GM12891 (cell line): ENCODE measurements around the gene SPATA33.
"Not testable (repeated sequence)": the region's sequence is repeated elsewhere in the genome, so short reads cannot be mapped to it uniquely, and the experiment has no call there.

ENCODE experiments used
- DNase-seq: peaks from one replicate; pipeline ENCODE4 v3.0.0; 2011; ENCODE audit warnings: low spot score; ENCODE audit not compliant: insufficient read length
- FAIRE-seq: peaks from 2 replicates; lab custom pipeline; 2011; peaks lifted over from hg19 to GRCh38; lab: Jason Lieb, UNC
- PAX5 ChIP-seq: IDR thresholded peaks from 2 replicates; pipeline ENCODE4 v1.6.1; 2011; ENCODE audit warnings: low read length, moderate library complexity, mild to moderate bottlenecking; ENCODE audit not compliant: insufficient read depth, severe bottlenecking
- POLR2A ChIP-seq: IDR thresholded peaks from 2 replicates; pipeline ENCODE4 v1.6.1; 2011; ENCODE audit warnings: low read depth, low read length, control low read depth
- POLR2AphosphoS5 ChIP-seq: IDR thresholded peaks from 2 replicates; pipeline ENCODE4 v1.6.1; 2011; ENCODE audit warnings: low read depth, low read length, control low read depth
- POU2F2 ChIP-seq: IDR thresholded peaks from 2 replicates; pipeline ENCODE4 v1.6.1; 2011; ENCODE audit warnings: low read depth, mild to moderate bottlenecking, control low read depth, low read length, moderate library complexity
- SPI1 ChIP-seq: IDR thresholded peaks from 2 replicates; pipeline ENCODE4 v1.6.1; 2011; ENCODE audit warnings: low read depth, low read length, control low read depth
- TAF1 ChIP-seq: IDR thresholded peaks from 2 replicates; pipeline ENCODE4 v1.6.1; 2011; ENCODE audit warnings: low read depth, low read length, control low read depth

The SPATA33 gene

GRCh38 chr16:89695086-89695874, 37.6 kb downstream of the SPATA33 start:
- no peak for DNase-seq
- FAIRE-seq, result no peak
- TF ChIP-seq PAX5, result no peak
- no peak for TF ChIP-seq POU2F2
- TF ChIP-seq POLR2AphosphoS5, result no peak
- TF ChIP-seq SPI1, result no peak
- TF ChIP-seq TAF1, result no peak
- no peak for TF ChIP-seq POLR2A

GRCh38 chr16:89695875-89696669, 38.4 kb downstream of the SPATA33 start:
- DNase-seq, result no peak
- no peak for FAIRE-seq
- TF ChIP-seq TAF1 (no peak), POLR2AphosphoS5 (peak; percentile 15; the same call in 1 of the 2 replicates)

- no peak for DNase-seq
- TF ChIP-seq TAF1 (no peak), POLR2AphosphoS5 (no peak), POU2F2 (no peak), PAX5 (no peak), POLR2A (no peak), SPI1 (no peak)
- FAIRE-seq, result no peak
Measured at GRCh38 chr16:89696670-89697128, 39.1 kb downstream of the SPATA33 start.

GRCh38 chr16:89697161-89697615, 39.6 kb downstream of the SPATA33 start:
- TF ChIP-seq POLR2AphosphoS5 (no peak), POU2F2 (no peak), POLR2A (no peak), TAF1 (no peak), SPI1 (no peak)
- FAIRE-seq (no peak), DNase-seq (no peak)

- no peak for FAIRE-seq
- no peak for DNase-seq
- TF ChIP-seq POLR2A (no peak), SPI1 (no peak), PAX5 (no peak), TAF1 (no peak), POU2F2 (no peak), POLR2AphosphoS5 (no peak)
Measured at GRCh38 chr16:89697616-89698331, 40.1 kb downstream of the SPATA33 start.

DNA sequence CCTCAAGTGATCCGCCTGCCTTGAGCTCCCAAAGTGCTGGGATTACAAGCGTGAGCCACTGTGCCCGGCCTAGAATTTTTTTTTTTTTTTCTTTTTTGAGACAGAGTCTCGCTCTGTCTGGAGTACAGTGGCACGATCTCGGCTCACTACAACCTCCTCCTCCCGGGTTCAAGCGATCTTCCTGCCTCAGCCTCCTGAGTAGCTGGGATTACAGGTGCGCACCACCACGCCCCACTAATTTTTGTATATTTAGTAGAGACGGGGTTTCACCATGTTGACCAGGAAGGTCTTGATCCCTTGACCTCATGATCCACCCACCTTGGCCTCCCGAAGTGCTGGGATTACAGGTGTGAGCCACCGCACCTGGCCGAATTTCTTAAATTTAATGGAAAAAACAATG, 41.1 kb downstream of the SPATA33 start:
- FAIRE-seq, DNase-seq: not testable (repeated sequence)

DNA sequence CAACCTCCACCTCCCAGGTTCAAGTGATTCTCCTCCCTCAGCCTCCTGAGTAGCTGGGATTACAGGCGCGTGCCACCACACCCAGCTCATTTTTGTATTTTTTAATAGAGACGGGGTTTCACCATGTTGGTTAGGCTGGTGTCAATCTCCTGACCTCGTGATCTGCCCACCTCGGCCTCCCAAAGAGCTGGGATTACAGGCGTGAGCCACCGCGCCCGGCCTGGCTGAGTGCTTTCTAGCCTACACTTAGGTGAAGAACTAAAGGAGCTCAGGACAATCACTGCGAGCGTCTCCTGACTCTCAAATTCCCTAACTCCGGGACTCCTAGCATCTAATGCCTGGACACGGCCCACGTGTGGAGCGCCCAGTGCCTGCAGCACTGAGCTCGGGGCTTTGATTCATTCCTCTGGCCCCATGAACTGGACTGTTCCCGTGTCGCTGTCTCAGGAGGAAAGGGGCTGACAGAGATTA, 42.0 kb downstream of the SPATA33 start:
- DNase-seq, result not testable (repeated sequence)

DNA sequence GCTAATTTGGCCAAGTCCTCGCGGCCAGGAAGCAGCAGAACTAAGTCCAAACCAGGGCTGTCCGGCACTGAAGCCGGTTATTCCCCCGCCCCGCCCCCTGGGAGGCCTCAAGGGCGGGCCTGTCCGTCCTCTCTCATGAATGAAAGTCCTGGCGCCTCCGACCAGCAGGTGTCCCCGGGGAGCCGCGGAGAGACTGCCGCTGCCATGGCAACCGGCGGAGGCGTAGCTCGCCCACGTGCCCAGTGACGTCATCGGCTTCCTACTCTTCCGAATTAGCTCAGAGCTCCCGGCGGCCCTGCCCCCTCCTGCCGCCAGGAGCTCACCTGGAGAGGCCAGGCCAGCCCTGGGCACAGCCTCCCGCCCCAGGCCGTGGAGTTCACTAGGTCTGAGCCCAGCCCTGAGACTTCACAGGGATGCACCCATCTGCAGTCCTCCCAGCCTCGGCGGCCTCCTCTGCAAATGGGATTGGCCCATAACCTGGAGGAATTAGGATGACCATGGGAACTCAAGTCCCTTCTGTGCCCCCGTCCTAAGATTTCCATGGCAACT, 42.5 kb downstream of the SPATA33 start:
- TF ChIP-seq TAF1 (no peak), POU2F2 (peak; percentile 68; the same call in 1 of the 2 replicates)
- peak; percentile 98 for DNase-seq
- peak; percentile 99 for FAIRE-seq

More for the DNA sequence above, 42.0 kb downstream of the SPATA33 start:
- FAIRE-seq, result not testable (repeated sequence)

GRCh38 chr16:89700649-89701424, 43.2 kb downstream of the SPATA33 start:
- FAIRE-seq, result peak; percentile 43
- DNase-seq, result no peak
- TF ChIP-seq SPI1, result no peak
- no peak for TF ChIP-seq POU2F2
- no peak for TF ChIP-seq POLR2AphosphoS5
- no peak for TF ChIP-seq PAX5
- no peak for TF ChIP-seq POLR2A
- no peak for TF ChIP-seq TAF1
